Limb (tissue), 2 donors: ENCODE measurements around the gene NDRG4.
A peak's percentile ranks its signal among the peaks of the same experiment; 100 is the strongest.

Experiments
- DNase-seq, 2 donors: peaks; one replicate each; pipeline ENCODE4 v3.0.0-alpha.2; 2016; ENCODE audit errors: extremely low spot score in 2 of 2

Gene NDRG4

GRCh38 chr16:58509256-58510096 is 9.5 kb downstream of the NDRG4 start:
- no peak for DNase-seq

GRCh38 chr16:58510097-58510775 is 10.3 kb downstream of the NDRG4 start:
- DNase-seq = no peak

- DNase-seq = peak in 1 of 2 donors; percentile 32
Measured at GRCh38 chr16:58510776-58511628, 11.1 kb downstream of the NDRG4 start.

GRCh38 chr16:58511933-58512815 is 12.2 kb downstream of the NDRG4 start:
- peak; percentile 42 to 82 for DNase-seq

GRCh38 chr16:58513874-58514273 is 13.9 kb downstream of the NDRG4 start:
- DNase-seq = no peak

- peak; percentile 82 to 92 for DNase-seq
Measured at GRCh38 chr16:58515125-58515870, 15.4 kb downstream of the NDRG4 start, which contains the start of gene SETD6. Gene SETD6 (plus strand): TSS chr16:58515517. CDS start chr16:58515538, 21 bp downstream.

- DNase-seq = peak in 1 of 2 donors; percentile 58
Measured at GRCh38 chr16:58515871-58516767, 16.2 kb downstream of the NDRG4 start.

- no peak for DNase-seq
Measured at GRCh38 chr16:58516768-58517107, 16.8 kb downstream of the NDRG4 start.

- DNase-seq = no peak
Measured at GRCh38 chr16:58518083-58518979, 18.4 kb downstream of the NDRG4 start.

- no peak for DNase-seq
Measured at GRCh38 chr16:58518980-58519368, 19.0 kb downstream of the NDRG4 start.

- no peak for DNase-seq
Measured at GRCh38 chr16:58519707-58520106, 19.8 kb downstream of the NDRG4 start.

- DNase-seq = no peak
Measured at GRCh38 chr16:58530179-58530578, 30.2 kb downstream of the NDRG4 start.

GRCh38 chr16:58532414-58532813 is 32.5 kb downstream of the NDRG4 start:
- no peak for DNase-seq

GRCh38 chr16:58533751-58534470 is 34.0 kb downstream of the NDRG4 start:
- DNase-seq = no peak

- DNase-seq = no peak
Measured at GRCh38 chr16:58535100-58535499, 35.2 kb downstream of the NDRG4 start.

- no peak for DNase-seq
Measured at GRCh38 chr16:58536278-58536677, 36.3 kb downstream of the NDRG4 start.

GRCh38 chr16:58537124-58537906 is 37.4 kb downstream of the NDRG4 start:
- no peak for DNase-seq
